ENCODE measurements around the gene GLRA1.

GRCh38 chr5:151925340-151925739, 689 bp upstream of the GLRA1 start:
- TF ChIP-seq ATF3 (IDR thresholded peaks at IDR 0.05): no peak
- no peak for TF ChIP-seq CTCF (IDR thresholded peaks at IDR 0.05; ENCODE audit: low read depth, low read length, missing input control)
- TF ChIP-seq, protein P1, sequence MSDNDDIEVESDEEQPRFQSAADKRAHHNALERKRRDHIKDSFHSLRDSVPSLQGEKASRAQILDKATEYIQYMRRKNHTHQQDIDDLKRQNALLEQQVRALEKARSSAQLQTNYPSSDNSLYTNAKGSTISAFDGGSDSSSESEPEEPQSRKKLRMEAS (IDR thresholded peaks at IDR 0.05): no peak
- TF ChIP-seq REST (IDR thresholded peaks at IDR 0.05): no peak
- no peak for TF ChIP-seq ZBTB33 (IDR thresholded peaks at IDR 0.05)

Data from liver (tissue), 3 donors.